GM13976 (cell line): ENCODE results near the gene YIF1B.

Experiments used
- DNase-seq: peaks from one replicate; pipeline ENCODE4 v3.0.0; 2012; ENCODE audit warnings: low spot score
- in situ Hi-C: fragments of 300-500 bp; cut with MboI; formaldehyde crosslinking; loops from one replicate; pipeline ENCODE4 v1.12.0; 2022; ENCODE audit warnings: low sequenced_read_pairs, mixed read lengths, inconsistent platforms; ENCODE audit not compliant: unreplicated experiment
- TF ChIP-seq, protein P1 (sequence below): IDR thresholded peaks from 2 replicates; pipeline ENCODE4 v1.5.1; 2012; ENCODE audit warnings: borderline replicate concordance, mild to moderate bottlenecking; ENCODE audit not compliant: insufficient read depth; ENCODE audit errors: extremely low read depth, missing control alignments, control extremely low read depth

The YIF1B gene

GRCh38 chr19:38310279-38310670, 5.5 kb downstream of the YIF1B start:
- in situ Hi-C loops, result no loop called here
- no peak for DNase-seq
- TF ChIP-seq, protein P1, sequence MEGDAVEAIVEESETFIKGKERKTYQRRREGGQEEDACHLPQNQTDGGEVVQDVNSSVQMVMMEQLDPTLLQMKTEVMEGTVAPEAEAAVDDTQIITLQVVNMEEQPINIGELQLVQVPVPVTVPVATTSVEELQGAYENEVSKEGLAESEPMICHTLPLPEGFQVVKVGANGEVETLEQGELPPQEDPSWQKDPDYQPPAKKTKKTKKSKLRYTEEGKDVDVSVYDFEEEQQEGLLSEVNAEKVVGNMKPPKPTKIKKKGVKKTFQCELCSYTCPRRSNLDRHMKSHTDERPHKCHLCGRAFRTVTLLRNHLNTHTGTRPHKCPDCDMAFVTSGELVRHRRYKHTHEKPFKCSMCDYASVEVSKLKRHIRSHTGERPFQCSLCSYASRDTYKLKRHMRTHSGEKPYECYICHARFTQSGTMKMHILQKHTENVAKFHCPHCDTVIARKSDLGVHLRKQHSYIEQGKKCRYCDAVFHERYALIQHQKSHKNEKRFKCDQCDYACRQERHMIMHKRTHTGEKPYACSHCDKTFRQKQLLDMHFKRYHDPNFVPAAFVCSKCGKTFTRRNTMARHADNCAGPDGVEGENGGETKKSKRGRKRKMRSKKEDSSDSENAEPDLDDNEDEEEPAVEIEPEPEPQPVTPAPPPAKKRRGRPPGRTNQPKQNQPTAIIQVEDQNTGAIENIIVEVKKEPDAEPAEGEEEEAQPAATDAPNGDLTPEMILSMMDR, result no peak

GRCh38 chr19:38309615-38310278, 6.0 kb downstream of the YIF1B start:
- DNase-seq, result no peak
- TF ChIP-seq, protein P1, result no peak
- in situ Hi-C loops, result no loop called here

DNA sequence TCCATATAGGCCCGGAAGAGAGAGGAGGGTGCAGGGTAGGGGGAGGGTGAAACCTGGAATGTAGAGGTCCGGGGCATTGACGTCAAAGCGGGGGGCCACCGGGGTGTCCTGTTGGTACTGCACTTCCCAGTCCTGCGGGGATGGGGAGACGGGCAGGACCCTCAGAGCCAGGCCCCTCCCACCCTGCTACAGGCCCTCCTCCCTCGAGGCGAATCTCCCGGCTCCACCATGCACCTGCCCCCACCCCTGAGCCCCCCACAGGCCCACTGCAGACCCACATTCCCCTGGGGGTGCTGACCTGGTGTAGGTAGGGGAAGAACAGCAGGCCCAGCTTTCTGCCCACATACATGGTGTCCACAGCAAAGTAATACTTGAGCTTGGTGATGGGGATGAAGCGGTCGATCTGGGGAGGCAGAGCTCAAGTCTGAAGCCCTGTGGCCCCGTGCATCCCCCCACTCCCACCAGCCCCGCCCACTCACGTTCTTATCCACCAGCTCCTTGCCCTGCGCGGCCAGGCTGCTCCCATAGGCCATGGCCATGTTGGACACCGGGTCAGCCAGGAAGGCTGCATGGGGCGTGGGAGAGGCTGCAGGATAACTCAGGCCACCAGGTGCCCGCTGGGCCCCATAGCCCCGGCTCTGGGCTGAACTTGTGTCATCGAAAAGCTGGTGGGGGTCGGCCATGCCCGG, 6.7 kb downstream of the YIF1B start:
- TF ChIP-seq, protein P1, result no peak
- in situ Hi-C loops, result no loop called here
- no peak for DNase-seq

- DNase-seq, result no peak
- TF ChIP-seq, protein P1, result no peak
- in situ Hi-C loops, result no loop called here
These were observed 7.6 kb downstream of the YIF1B start for GRCh38 chr19:38308006-38308766.

- TF ChIP-seq, protein P1, result no peak
- in situ Hi-C loops, result no loop called here
- DNase-seq, result no peak
These were observed 8.2 kb downstream of the YIF1B start for GRCh38 chr19:38307597-38307996.

DNA sequence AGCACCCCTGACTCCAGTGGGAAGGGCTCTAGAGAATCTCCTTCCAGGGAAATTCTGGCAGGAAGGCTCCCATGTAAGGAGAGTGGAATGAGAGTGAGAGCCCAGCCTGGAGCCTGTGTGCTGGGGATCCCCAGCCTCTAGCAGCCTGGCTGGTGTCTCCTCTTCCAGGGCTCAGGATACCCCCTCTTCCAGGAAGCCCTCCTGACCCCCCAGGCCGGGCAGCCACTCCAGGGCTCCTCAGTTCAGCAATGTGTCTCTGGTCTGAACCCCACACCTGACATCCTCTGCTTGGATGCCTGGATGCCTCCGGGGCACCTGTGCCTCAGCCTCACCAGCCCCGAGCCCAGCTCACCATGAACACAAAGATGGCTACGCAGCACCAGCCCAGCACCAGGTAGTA, 8.7 kb downstream of the YIF1B start:
- TF ChIP-seq, protein P1, result no peak
- in situ Hi-C loops, result no loop called here
- no peak for DNase-seq
